Kidney (tissue), 19 donors: ENCODE measurements around the gene NBPF4. TPM values are rescaled to one million over a fixed set of nuclear protein-coding genes. Genes with fewer than 3 reads are reported as not detected.
"Not testable (repeated sequence)": the region's sequence is repeated elsewhere in the genome, so short reads cannot be mapped to it uniquely, and the experiment has no call there.

Experiments
- DNase-seq, 5 donors: peaks; one replicate each; pipeline ENCODE4 v3.0.0-alpha.2; 2013 to 2020
- FAIRE-seq: peaks from 2 replicates; lab custom pipeline; 2012; peaks lifted over from hg19 to GRCh38; lab: Jason Lieb, UNC
- H3K27ac ChIP-seq, 2 donors: one replicate each; pipeline ENCODE4 v1.7.0; 2013; ENCODE audit warnings: low read depth in 2 of 2, low read length in 2 of 2, inconsistent platforms in 1 of 2
- H3K27me3 ChIP-seq: one replicate; pipeline ENCODE4 v1.7.1; 2013; ENCODE audit warnings: low read length, inconsistent platforms; ENCODE audit not compliant: control insufficient read depth, insufficient read depth
- H3K36me3 ChIP-seq, 3 donors: one replicate each; pipeline versions ENCODE4 v1.7.0 to v1.7.1; 2013; ENCODE audit warnings: low read length in 3 of 3, control low read depth in 1 of 3, inconsistent platforms in 1 of 3; ENCODE audit not compliant: insufficient read depth in 3 of 3, control insufficient read depth in 2 of 3
- H3K4me1 ChIP-seq, 3 donors: one replicate each; pipeline versions ENCODE4 v1.7.0 to v1.7.1; 2013; ENCODE audit warnings: low read length in 3 of 3, inconsistent platforms in 1 of 3, low read depth in 1 of 3; ENCODE audit not compliant: control insufficient read depth in 2 of 3, insufficient read depth in 2 of 3
- H3K4me3 ChIP-seq, 3 donors: one replicate each; pipeline versions ENCODE4 v1.7.0 to v1.8.1; 2013; ENCODE audit warnings: low read length in 3 of 3, control low read depth in 1 of 3, inconsistent platforms in 1 of 3
- H3K9ac ChIP-seq, 3 donors: one replicate each; pipeline versions ENCODE4 v1.7.0 to v1.7.1; 2013; ENCODE audit warnings: low read length in 3 of 3, control low read depth in 1 of 3, inconsistent platforms in 1 of 3
- H3K9me3 ChIP-seq, 3 donors: one replicate each; pipeline versions ENCODE4 v1.7.0 to v1.7.1; 2013; ENCODE audit warnings: low read length in 3 of 3, control low read depth in 1 of 3, inconsistent platforms in 1 of 3; ENCODE audit not compliant: control insufficient read depth in 2 of 3, insufficient read depth in 1 of 3
- intact Hi-C: fragments of 100-400 bp; cut with DNase I; formaldehyde crosslinking; loops from one replicate; pipeline ENCODE4 v1.11.1; 2022
- long read RNA-seq, 10 donors: library from polyadenylated mRNA in 1 of 10; unstranded in 1 of 10; transcript quantifications; one replicate each; pipeline ENCODE4 v2.0.0 and lab custom pipeline, GENCODE V29; 2021 to 2026
- polyA plus RNA-seq: library from polyadenylated mRNA; stranded (reverse); fragments of 350-450 nt; fragmentation: Illumina TruSeq; extraction: RNeasy Lipid Tissue Mini Kit (QIAGEN cat#74804); gene quantifications from one replicate; pipeline ENCODE4 v1.2.3, GENCODE V29; 2014; ENCODE audit warnings: low read depth, low replicate concordance; ENCODE audit not compliant: insufficient read depth
- total RNA-seq: library from RNA; stranded (reverse); fragmentation: NEBNext Ultra II Directional; extraction: Animal tissue kit (Norgen Biotek cat#: 25700); gene quantifications from one replicate; pipeline ENCODE4 v1.2.1, GENCODE V29; 2021
- donor health status: control.
- donor health status: control.
- donor health status: DM: yes; HTN: yes; CAD: no.
- donor health status: Normal renal cell carcinoma (clear cell type).

The NBPF4 gene
- total RNA-seq (not detected), polyA plus RNA-seq (not detected)
- long read RNA-seq, donor 1, result 0 reads
- long read RNA-seq, donor 2, result 0 reads
- long read RNA-seq, donor 3, result 0 reads
- long read RNA-seq, donor 4, result 0 reads
- long read RNA-seq, donor 5, result 0 reads
- long read RNA-seq, donor 6, result 0 reads
- long read RNA-seq, donor 7, result 0 reads
- long read RNA-seq, donor 8, result 0 reads
- long read RNA-seq, donor 9, result 0 reads
- long read RNA-seq, donor 10, result 0 reads

GRCh38 chr1:108243976-108244375, at the start of gene NBPF4:
TSS of gene NBPF4 (minus strand) at chr1:108244076. CDS start at chr1:108243761, 315 bp downstream.
- FAIRE-seq, H3K36me3 ChIP-seq, DNase-seq, intact Hi-C loops, H3K9me3 ChIP-seq, H3K9ac ChIP-seq, H3K27ac ChIP-seq, H3K27me3 ChIP-seq, H3K4me1 ChIP-seq, H3K4me3 ChIP-seq: not testable (repeated sequence)

GRCh38 chr1:108282528-108283257, 38.8 kb upstream of the NBPF4 start:
- H3K27ac ChIP-seq, intact Hi-C loops, H3K36me3 ChIP-seq, DNase-seq, FAIRE-seq, H3K4me1 ChIP-seq, H3K9me3 ChIP-seq, H3K4me3 ChIP-seq, H3K9ac ChIP-seq, H3K27me3 ChIP-seq: not testable (repeated sequence)

- H3K9me3 ChIP-seq, H3K4me3 ChIP-seq, DNase-seq, H3K9ac ChIP-seq, H3K36me3 ChIP-seq, H3K27me3 ChIP-seq, intact Hi-C loops, H3K27ac ChIP-seq, H3K4me1 ChIP-seq, FAIRE-seq: not testable (repeated sequence)
These were observed 28.8 kb upstream of the NBPF4 start for GRCh38 chr1:108272485-108273327.

GRCh38 chr1:108267097-108267496, 23.2 kb upstream of the NBPF4 start:
- FAIRE-seq, H3K4me3 ChIP-seq, H3K27ac ChIP-seq, H3K9me3 ChIP-seq, H3K9ac ChIP-seq, DNase-seq, H3K4me1 ChIP-seq, intact Hi-C loops, H3K27me3 ChIP-seq, H3K36me3 ChIP-seq: not testable (repeated sequence)

- H3K4me1 ChIP-seq, H3K4me3 ChIP-seq, H3K27me3 ChIP-seq, intact Hi-C loops, DNase-seq, FAIRE-seq, H3K36me3 ChIP-seq, H3K9ac ChIP-seq, H3K27ac ChIP-seq, H3K9me3 ChIP-seq: not testable (repeated sequence)
These were observed 18.1 kb upstream of the NBPF4 start for GRCh38 chr1:108261967-108262366.

- DNase-seq, H3K4me3 ChIP-seq, H3K9me3 ChIP-seq, H3K36me3 ChIP-seq, H3K4me1 ChIP-seq, FAIRE-seq, intact Hi-C loops, H3K27ac ChIP-seq, H3K27me3 ChIP-seq, H3K9ac ChIP-seq: not testable (repeated sequence)
These were observed 17.6 kb upstream of the NBPF4 start for GRCh38 chr1:108261519-108261918.

- FAIRE-seq, intact Hi-C loops, H3K9ac ChIP-seq, DNase-seq, H3K27me3 ChIP-seq, H3K36me3 ChIP-seq, H3K27ac ChIP-seq, H3K9me3 ChIP-seq, H3K4me3 ChIP-seq, H3K4me1 ChIP-seq: not testable (repeated sequence)
These were observed 16.8 kb upstream of the NBPF4 start for GRCh38 chr1:108260578-108261259.
